ENCODE data around the gene RNF208.
A peak's percentile ranks its signal among the peaks of the same experiment; 100 is the strongest.

The RNF208 gene

DNA sequence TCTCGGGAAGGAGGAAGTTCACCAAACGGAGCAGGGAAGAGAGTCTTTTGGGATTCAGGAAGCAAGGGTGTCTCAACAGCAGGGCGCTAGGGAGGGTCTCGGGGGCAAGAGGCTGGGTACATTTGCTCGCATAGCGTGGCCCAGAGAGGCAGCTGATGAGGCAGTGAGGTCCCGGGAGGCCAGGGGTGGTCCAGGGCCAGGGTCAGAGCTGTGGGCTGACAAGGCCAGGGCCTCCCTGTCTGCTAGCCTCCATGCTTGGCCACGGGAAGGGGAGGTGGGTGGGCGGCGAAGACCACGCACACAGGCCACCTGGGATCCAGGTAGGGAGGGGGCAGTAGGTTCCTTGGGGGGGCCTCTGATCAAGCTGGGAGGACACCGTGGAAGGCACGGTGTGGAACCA lies 10.5 kb downstream of the RNF208 start:
- DNase-seq: no peak

DNA sequence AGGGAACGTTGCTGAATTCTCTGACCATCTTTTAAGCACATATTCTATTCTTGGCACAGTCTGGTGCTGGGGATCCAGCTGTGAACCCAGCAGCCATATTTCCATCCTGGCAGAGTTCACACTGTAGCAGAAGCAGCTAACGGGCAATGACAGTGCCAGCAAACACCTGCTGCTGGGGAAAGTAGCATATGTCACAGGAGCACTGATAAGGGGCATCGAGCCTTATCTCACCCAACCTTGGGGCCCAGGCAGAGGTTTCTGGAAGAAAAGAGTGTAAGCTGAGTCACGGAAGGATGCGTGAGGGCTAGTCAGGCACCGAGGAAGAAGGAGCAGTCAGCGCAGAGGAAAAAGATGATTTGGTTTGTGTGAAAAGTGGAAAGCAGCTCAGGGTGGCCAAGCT lies 15.4 kb downstream of the RNF208 start:
- no peak for DNase-seq

DNA sequence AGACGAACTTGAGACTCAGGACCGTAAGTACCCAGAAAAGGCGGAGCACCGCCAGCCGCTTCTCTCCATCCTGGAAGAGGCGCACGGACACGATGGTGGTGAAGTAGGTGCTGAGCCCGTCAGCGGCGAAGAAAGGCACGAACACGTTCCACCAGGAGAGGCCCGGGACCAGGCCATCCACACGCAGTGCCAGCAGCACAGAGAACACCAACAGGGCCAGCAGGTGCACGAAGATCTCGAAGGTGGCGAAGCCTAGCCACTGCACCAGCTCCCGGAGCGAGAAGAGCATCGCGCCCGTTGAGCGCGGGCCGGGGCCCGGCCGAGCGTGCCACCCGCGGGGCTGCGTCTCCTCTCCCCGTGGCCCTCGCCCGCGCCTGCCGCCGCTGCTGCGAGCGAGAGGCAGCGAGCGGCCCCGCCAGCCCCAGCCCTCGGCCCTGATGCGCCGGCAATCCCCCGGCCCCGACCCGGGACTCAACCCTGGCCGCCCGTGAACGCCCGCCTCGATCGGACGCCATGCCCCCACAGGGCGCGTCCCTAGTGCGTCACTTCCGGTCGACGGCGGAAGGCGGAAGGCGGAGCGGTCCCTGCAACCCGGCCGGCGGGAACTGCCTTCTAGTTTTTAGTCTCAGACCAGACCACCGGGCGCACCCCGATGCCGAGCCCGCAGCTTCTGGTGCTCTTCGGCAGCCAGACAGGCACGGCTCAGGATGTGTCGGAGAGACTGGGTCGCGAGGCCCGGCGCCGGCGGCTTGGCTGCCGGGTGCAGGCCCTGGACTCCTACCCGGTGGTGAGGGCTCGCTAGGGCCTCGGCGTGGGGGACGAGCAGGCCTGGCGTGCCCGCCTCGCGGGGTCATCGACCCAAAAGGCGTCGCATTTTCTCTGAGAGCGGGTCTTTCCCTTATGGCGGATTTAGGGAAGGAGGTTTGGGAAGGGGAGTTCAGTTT lies 16.6 kb downstream of the RNF208 start, which contains the start of the genes NDOR1 and TMEM203:
TSS of gene NDOR1 (plus strand) at position 575 of the 944 bp plus-strand sequence. CDS start at position 653, 78 bp downstream.
TSS of gene TMEM203 (minus strand) at position 523 of the 944 bp plus-strand sequence. CDS start at position 289, 234 bp downstream.
- peak in 1 of 2 experiments; percentile 78 for DNase-seq

DNA sequence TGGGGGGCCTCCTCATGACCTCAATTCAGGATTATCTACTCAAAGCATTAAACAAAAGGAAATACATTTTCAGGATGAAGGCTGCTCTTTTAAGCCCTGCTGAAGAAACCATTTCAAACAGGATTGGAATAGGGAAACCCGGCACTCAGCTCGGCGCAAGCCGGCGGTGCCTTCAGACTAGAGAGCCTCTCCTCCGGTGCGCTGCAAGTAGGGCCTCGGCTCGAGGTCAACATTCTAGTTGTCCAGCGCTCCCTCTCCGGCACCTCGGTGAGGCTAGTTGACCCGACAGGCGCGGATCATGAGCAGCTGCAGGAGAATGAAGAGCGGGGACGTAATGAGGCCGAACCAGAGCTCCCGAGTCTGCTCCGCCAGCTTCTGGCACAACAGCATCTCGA lies 17.3 kb downstream of the RNF208 start:
- DNase-seq: no peak

DNA sequence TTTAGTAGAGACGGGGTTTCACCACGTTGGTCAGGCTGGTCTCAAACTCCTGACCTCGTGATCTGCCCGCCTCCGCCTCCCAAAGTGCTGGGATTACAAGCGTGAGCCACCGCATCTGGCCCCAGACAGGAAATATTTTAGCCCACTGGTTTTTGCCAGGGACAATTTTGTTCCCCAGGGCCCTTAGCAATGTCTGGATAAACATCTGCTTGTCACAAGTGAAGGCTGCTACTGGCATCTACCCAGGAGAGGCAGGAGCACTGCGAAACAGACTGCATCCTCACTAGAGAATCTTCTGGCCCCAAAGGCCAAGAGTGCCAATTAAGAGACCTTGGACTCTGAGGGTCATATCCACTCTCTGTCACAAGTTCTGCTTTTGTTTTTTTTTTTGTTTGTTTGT lies 19.1 kb downstream of the RNF208 start:
- no peak for DNase-seq

DNA sequence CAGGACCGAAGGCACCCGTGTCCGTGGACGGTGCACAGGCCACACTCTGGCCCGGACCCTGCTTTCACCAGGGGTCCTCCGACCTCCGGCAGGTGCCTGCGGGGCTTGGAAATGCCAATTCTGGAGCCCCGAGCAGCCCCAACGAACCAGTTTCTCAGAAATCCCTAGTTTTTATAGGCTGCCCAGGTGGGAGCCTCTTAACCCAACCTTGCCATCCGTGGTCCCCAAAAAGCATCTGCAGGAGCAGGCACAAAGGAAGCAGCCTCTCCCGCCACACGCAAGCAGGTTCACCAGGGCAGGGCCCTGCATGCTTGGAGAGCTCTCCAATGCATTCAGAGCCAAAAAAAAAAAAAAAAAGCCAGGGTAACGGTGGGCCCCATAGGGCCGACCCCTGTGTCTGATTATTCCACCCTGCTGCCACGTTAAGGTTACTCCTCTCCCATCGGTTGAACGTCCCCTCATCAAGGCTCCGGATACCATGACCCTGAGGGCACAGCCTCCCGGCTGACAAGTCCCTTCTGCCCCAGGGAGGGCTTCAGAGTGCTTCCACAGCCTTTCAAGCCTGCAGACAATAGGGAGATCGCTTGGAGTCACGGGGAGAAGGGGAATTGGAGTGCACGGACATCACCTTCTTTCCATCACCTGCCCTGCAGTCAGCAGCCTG lies 20.7 kb downstream of the RNF208 start:
- no peak for DNase-seq

DNA sequence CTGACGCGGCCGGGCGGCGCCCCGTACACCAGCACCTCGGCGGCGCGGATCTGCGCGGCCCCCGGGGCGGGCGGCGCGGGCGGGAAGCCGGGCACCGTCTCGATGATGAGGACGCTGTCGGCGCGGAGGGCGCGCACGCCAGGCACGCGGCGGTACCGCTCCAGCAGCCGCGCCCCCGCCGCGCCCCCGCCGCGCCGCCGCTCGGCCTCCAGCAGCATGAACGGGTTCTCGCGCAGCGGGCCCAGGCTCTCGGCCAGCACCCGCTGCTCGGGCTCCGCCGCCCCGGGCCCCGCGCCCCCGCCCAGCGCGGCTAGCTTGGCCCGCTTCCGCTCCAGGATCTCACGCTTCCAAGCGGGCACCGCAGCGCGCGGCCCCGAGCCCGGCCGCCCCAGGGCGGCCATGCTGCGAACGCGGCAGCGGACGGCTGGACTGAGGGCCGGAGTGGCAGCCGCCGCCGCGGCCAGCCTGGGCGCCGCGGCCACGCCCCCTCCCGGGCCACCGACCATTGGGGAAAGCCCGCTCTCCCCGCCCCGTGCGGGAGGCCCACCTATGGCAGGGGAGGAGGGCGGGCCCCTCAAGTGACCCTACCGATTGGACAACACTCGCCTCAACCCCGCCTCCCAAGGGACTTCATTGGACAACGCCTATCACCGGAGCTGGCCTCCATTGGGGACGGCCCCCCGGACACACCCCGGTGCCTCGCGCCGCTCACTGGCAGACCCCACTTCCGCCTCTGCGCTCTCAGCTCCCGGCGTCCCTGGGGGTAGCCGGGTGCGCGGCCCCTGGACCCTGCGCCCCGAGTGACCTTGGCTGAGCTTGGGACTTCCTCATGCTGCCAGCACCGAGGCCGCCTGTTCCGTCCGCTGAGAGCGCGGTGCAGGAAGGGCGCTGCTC lies 21.5 kb downstream of the RNF208 start, which contains the start of gene TPRN:
TSS of gene TPRN (minus strand) at position 431 of the 894 bp plus-strand sequence. CDS start at position 401, 30 bp downstream.
- DNase-seq: peak; percentile 94 to 99

DNA sequence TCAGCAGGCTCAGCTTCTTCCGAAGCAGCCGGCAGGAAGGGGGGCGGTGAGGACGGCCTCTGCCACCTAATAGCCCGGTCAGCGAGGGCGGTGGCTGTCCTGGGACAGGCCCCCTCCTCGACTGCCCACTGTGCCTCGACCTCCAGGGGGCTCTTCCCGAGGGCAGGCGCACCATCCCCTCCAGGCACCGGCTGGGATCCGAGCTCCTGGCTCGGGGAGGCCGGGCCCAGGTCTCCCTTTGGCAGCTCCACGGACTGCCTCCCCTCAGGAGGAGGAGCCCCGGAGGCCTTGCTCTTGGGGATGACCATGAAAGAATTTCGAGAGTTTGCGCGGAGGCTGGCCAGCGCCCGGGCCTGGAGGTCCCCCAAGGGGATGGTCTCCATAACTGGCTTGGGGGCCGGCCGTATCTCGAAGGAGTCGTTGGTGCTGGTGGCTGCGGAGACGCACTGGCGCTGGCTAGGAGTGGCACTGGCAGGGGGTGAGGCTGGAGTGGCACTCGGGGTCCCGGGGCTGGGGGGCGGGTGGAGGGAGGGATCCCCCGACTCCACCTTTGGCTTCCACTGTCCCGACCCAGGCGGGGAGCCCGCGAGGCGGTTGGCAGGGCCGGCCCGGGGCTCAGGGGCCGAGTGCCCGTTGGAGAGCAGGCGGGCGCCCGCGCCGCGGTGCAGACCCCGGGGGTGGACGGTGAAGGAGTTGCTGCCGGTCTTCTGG lies 22.5 kb downstream of the RNF208 start:
- DNase-seq: peak in 1 of 2 experiments; percentile 18

DNA sequence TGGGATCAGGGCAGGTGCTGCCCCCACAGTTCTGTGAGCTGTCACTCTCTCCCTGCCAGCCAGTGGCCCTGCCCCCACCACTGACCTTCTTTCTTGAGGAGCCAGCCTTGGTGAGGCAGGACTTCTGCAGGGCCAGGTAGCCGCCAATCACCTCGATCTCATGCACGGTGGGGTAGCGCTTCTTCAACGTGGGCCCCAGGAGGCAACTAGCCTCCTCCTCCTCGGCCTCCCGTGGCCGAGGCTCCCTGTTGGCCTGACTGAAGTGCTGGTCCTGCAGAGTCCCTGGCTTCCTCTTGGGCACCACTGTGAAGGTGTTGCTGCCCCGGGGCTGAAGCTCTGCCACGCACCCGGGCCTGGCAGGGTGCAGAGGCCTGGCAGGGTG lies 23.1 kb downstream of the RNF208 start:
- no peak for DNase-seq

DNA sequence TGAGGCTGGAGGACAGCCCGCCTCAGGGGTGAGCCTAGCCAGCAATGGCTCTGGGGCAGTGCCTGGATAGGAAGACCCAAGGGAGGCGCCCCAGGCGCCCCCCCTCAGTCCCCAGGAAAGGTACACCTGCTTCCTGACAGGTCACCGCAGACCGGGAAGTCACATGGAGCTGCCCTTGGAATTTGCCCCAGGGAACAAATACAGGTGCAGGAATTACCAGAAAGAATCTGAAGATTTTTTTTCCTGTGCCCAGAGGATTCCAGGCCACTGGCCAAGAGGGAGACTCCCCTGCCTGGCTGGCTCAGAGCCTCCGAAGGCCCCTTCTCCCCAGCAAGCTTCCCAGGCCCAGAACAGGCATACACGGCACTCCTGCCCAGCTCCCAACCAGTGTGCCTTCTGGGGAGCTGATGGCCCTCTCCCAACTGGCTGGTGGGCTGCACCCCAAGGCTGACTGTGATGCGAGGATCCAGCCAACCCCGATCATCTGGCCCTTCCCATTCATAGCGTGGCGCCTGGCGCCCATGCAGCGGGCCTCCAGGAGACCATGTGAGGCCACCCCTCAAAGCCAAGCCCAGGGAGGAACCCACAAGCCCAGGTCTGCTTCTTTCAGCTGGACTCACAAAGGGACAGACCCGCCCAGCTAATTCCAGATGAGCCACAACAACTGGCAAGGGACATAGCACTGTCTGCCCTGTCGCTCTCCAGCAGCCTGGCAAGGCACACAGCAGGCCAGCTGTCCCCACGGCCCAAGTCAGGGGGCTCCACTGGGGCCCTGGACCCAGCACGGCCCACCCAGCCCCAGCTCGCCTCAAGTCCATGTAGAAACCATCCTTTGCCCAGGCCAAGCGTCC lies 23.8 kb downstream of the RNF208 start:
- DNase-seq: no peak

DNA sequence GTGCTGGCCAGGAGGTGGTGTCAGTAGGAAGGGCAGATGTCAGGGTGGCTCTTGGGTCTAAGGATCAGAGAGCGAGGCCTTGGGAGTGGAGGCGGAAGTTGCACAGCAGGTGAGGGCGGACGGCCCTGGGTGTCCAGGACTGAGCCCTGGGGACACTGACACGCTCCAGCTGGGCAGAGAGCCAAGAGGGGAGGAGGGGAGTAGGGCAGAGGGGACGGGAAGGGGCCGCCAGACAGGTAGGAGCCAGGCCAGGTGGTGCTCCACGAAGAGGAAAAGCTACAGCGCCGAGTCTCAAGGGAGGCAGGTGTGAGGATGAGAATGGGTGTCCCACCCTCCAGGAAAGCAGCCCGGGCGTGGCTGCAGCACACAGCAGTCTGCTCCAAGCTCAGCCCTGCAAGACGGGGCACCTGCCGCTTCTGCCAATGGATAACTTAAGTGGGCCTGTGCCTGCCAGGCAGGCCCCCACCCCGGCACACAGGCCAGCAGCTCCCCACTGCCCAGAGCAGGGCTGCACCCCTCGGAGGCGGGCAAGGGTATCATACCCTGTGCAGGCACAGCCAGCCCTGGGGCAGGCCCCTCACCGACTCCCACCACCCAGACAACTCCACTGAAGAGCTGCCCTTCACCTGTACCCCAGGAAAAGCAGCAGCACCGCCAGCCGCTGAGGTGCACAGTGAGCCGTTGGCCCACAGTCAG lies 26.4 kb downstream of the RNF208 start:
- peak; percentile 85 to 95 for DNase-seq

DNA sequence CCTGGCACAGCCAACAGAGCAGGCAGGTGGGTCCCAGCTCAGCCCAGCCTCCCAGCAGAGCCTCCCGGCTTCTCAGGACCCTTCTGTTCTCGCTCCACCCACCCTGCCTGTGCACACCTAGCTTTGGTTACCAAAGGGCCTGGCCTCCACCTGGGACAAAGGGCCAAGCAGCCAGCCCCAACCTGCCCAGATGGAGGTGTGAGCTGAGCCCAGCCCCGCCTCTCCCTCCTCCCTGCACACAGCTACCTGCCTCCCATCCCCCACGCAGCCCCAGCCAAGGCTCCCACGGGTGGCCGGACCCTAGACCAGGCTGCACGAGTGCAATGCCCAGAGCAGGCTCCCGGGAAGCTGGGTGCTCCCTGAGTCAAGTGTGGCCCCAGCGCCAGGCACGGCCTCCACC lies 27.1 kb downstream of the RNF208 start:
- peak in 1 of 2 experiments; percentile 40 for DNase-seq

DNA sequence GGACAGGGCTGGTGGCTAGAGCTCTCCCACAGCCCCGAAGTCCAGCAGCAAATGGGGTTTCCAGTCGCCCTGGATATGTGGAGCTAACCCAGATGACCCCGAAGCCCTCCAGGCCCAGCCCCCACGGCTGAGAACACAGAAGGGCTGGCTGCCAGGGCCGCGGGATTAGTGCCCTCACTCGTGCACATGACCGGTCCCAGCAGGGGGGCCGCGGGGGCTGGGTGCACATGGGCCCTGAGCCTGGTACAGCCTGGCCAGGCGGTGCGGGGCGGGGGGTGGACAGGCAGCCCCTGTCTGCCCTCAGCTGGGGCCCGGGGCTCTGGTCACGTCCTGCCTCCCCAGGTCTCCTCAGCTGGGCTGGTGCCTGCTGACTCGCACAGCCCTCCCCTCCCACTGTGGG lies 27.7 kb downstream of the RNF208 start:
- DNase-seq: no peak

DNA sequence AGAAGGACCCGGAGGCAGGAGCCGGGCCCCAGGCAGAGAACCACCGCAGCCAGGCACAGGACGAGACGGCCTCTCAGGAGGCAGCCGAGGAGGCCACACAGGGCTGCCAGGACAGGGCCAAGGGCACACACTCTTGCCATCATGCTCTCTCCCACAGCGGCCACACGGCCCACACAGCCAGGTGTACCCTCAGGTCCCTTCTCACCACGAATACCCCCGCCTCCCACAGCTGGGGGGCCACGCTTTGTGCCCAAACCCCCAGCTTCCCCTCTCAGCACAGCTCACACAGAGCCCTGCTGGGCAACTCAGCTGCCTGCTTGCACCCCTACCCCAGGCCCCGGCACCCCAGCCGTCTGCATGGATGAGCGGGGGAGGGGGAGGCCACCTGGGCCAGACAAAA lies 28.3 kb downstream of the RNF208 start:
- no peak for DNase-seq

DNA sequence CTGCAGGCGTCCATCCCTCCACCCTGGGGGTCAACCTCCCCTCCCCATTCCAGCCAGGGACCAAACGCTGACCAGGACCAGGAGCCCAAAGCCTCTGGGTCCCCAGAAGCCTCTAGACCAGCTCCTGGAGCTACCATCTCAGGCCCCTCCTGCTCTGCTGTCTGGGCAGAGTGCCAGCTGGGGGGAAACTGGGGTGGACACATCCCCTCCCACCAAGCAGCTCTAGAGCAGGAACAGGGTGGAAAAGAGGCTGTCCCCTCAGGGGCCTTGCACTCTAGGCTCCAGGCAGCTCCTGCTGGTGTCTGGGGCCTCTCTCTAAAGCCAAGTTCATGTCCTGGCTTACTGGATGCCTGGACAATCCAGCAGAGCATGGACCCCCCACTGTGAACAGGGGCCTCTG lies 29.2 kb downstream of the RNF208 start:
- DNase-seq: no peak

DNA sequence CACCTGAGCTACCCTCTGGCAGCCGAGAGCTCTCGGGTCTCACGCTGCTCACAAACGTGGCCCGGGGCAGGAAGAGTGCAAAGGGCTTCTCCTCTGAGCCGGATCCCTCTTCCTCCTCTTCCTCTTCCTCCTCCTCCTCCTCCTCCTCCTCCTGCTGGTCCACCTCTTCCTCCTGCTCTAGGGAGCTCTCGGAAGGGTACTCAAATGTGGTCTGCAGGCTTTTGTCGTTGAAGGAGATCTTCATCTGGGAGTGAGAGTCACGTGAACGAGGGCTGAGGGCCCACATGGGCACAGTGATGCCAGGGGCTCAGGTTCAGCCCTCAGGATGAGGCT lies 29.6 kb downstream of the RNF208 start:
- no peak for DNase-seq

DNA sequence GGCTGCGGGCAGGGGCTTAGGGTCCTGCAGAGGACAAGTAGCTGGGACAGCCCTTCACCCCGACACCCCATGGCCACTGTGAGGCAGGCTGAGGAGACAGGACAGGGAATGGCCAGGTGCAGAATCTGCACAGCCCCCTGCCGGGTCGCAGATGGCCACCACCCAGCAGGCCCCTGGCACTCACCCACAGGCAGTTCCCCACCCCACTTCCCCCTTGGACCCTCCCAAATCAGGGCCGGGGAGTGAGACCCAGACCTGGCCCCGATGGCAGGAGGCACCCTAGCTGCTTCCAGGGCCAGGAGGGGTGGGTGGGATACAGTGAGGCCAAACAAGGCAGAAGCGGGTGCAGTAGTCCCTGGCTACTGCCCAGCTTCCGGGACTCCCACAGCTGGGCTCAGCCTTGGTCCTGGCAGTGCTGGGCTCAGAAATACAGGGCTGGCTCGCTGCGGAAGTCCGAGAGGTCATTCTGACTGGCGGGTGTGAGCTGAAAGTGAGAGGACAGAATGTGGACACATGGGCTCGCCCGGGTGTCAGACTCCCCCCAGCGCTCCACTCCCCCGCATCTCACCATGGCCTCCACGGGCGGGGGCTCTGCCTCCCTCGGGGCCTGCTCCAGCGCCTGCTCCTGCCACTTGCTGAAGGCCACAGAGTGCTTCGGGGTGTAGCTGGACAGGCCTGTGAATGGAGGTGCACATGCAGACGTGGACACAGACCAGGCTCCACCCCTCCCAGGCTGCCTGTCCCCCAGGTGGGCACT lies 30.2 kb downstream of the RNF208 start:
- no peak for DNase-seq

DNA sequence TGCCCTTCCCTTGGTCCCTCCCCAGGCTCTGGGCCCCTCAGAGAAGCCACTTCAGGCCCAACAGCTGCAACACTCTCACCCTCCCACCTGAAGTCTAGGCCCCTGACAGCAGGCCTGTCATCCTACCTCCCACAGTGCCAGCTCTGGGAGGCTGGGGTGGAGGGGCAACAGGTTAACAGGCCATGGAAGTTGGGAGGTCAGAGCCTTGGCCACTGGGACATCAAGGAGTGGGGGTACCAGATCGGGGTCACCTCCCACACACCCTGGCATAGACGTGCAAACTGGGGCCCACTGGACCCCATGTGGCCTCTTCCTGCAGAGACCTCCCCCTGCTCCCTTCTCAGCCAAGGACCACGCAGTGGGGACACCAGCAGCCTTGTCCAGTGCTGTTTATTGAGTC lies 30.8 kb downstream of the RNF208 start:
- DNase-seq: no peak

DNA sequence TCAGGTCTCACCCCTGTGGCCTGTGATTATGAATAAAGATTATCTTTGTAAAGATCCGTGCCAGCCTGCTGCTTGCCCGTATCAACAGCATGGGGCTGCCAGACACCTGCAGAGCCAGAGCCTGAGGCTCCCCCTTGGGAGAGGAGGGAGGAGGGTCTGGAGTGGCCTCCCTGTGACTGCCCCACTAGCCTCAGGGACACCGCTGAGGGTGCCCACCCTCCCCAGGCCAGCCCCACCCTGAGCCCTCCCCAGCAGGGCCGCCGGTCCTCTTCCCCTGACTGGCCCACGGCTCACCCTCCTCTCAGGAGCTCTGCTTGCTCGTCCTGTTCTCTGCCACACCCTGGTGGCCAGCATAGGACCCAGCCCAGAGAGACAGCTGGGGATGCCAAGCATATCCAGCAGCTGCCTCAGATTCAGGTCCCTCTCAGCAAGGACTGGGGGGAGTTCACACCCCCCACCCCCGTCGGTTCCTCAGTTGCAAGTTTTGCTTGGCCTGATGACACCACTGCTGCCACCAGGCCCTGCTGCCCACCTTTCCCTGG lies 31.7 kb downstream of the RNF208 start:
- DNase-seq: no peak
